Suprapubic skin (tissue), 4 donors: Measurements from ENCODE around the gene HMX3. TPM values are rescaled to one million over a fixed set of nuclear protein-coding genes. Genes with fewer than 3 reads are reported as not detected.

ENCODE experiments used
- DNase-seq, 2 donors: peaks; one replicate each; pipeline ENCODE4 v3.0.0-alpha.2; 2019; ENCODE audit warnings: low spot score in 2 of 2
- H3K27ac ChIP-seq: fragments of 200-600 bp; sonication (generic); one replicate; pipeline ENCODE4 v1.5.1; 2019
- H3K27me3 ChIP-seq: fragments of 200-600 bp; sonication (generic); one replicate; pipeline ENCODE4 v1.5.1; 2019
- H3K36me3 ChIP-seq: fragments of 200-600 bp; sonication (generic); one replicate; pipeline ENCODE4 v1.5.1; 2019
- H3K4me1 ChIP-seq: fragments of 200-600 bp; sonication (generic); one replicate; pipeline ENCODE4 v1.5.1; 2019
- H3K4me3 ChIP-seq: fragments of 200-600 bp; sonication (generic); one replicate; pipeline ENCODE4 v1.5.1; 2019; ENCODE audit warnings: mild to moderate bottlenecking
- H3K9me3 ChIP-seq: fragments of 200-600 bp; sonication (generic); one replicate; pipeline ENCODE4 v1.5.1; 2019
- CTCF ChIP-seq, 2 donors: fragments of 200-600 bp in 1 of 2; fragments of 450-650 bp in 1 of 2; sonication (generic) in 1 of 2; IDR thresholded peaks; one replicate each; pipeline ENCODE4 v1.5.1; 2016 to 2019; ENCODE audit warnings: antibody characterized with exemption in 2 of 2, mild to moderate bottlenecking in 1 of 2, moderate library complexity in 1 of 2
- EP300 ChIP-seq: sonication (generic); formaldehyde crosslinking; IDR thresholded peaks from one replicate; pipeline ENCODE4 v1.6.1; 2017; ENCODE audit warnings: antibody characterized with exemption
- POLR2A ChIP-seq, 2 donors: fragments of 450-650 bp; IDR thresholded peaks; one replicate each; pipeline ENCODE4 v1.6.1; 2017; ENCODE audit warnings: antibody characterized with exemption in 2 of 2, mild to moderate bottlenecking in 2 of 2, moderate library complexity in 2 of 2
- POLR2AphosphoS5 ChIP-seq, 3 donors: sonication (generic); formaldehyde crosslinking; IDR thresholded peaks; one replicate each; pipeline ENCODE4 v1.6.1; 2017; ENCODE audit warnings: antibody characterized with exemption in 3 of 3
- WGBS: methylation state at CpG from one replicate; pipeline ENCODE4 v1.1.5; 2018; 5-methylcytosine and 5-hydroxymethylcytosine counted together
- total RNA-seq, 4 donors: library from RNA; depleted of rRNA; stranded (reverse); fragments of >200 nt; gene quantifications; one replicate each; pipeline ENCODE4 v1.1.0, GENCODE V29; 2016

Gene HMX3
- total RNA-seq, 4 donors from 2014 or later = not detected

- no peak for TF ChIP-seq CTCF (IDR thresholded peaks at IDR 0.05)
- TF ChIP-seq EP300 = no peak
- Histone ChIP-seq H3K27ac (no peak overlapping the region), H3K27me3 (peaks cover 99% of the 10 kb centered on the region), H3K4me1 (peaks cover 21% of the 10 kb centered on the region), H3K9me3 (no peaks in the 10 kb centered on the region), H3K4me3 (no peak overlapping the region), H3K36me3 (no peaks in the 10 kb centered on the region)
- DNase-seq = no peak
- WGBS = 64% methylated on average over 4 of the region's 4 CpGs
Observed at GRCh38 chr10:123129618-123130271, 6.0 kb upstream of the HMX3 start.

- no peak for TF ChIP-seq EP300
- no peak for TF ChIP-seq POLR2A (IDR thresholded peaks at IDR 0.05)
- TF ChIP-seq POLR2AphosphoS5 (IDR thresholded peaks at IDR 0.05) = no peak
- TF ChIP-seq CTCF (IDR thresholded peaks at IDR 0.05) = peak; percentile 72 to 93
- Histone ChIP-seq H3K36me3 (no peaks in the 10 kb centered on the region), H3K4me3 (peak overlapping the region; percentile 13), H3K27me3 (peaks cover 100% of the 10 kb centered on the region), H3K9me3 (no peaks in the 10 kb centered on the region), H3K27ac (no peak overlapping the region), H3K4me1 (peaks cover 52% of the 10 kb centered on the region)
- 6% methylated on average over 44 of the region's 48 CpGs for WGBS
- peak; percentile 86 to 92 for DNase-seq
Observed at GRCh38 chr10:123132576-123133477, 2.9 kb upstream of the HMX3 start.

- Histone ChIP-seq H3K27me3 (peaks cover 100% of the 10 kb centered on the region), H3K4me1 (peaks cover 52% of the 10 kb centered on the region), H3K36me3 (no peaks in the 10 kb centered on the region), H3K27ac (no peak overlapping the region), H3K9me3 (no peaks in the 10 kb centered on the region), H3K4me3 (no peak overlapping the region)
- DNase-seq = no peak
- TF ChIP-seq POLR2A (IDR thresholded peaks at IDR 0.05) (no peak), POLR2AphosphoS5 (IDR thresholded peaks at IDR 0.05) (no peak), CTCF (IDR thresholded peaks at IDR 0.05) (no peak), EP300 (no peak)
- 12% methylated on average over 17 of the region's 40 CpGs for WGBS
Observed at GRCh38 chr10:123133541-123134342, 2.0 kb upstream of the HMX3 start.

GRCh38 chr10:123134343-123134914 lies 1.3 kb upstream of the HMX3 start:
- peaks cover 56% of the 10 kb centered on the region for H3K4me1 ChIP-seq
- no peaks in the 10 kb centered on the region for H3K9me3 ChIP-seq
- no peak for DNase-seq
- H3K27ac ChIP-seq = no peak overlapping the region
- H3K27me3 ChIP-seq = peaks cover 100% of the 10 kb centered on the region
- TF ChIP-seq EP300 = no peak
- TF ChIP-seq POLR2A (IDR thresholded peaks at IDR 0.05) = no peak
- TF ChIP-seq POLR2AphosphoS5 (IDR thresholded peaks at IDR 0.05) = no peak
- no peak for TF ChIP-seq CTCF (IDR thresholded peaks at IDR 0.05)
- peak overlapping the region; percentile 14 for H3K4me3 ChIP-seq
- no peaks in the 10 kb centered on the region for H3K36me3 ChIP-seq
- WGBS = 2% methylated on average over 25 of the region's 42 CpGs
